HCT116 (cell line): ENCODE data around the gene ATXN1. TPM values are rescaled to one million over a fixed set of nuclear protein-coding genes. Genes with fewer than 3 reads are reported as not detected.
A peak's percentile ranks its signal among the peaks of the same experiment; 100 is the strongest.

Experiments used
- ATAC-seq: fragments of 200-7000 bp; cut with Tn5 transposase; 2 replicates; pipeline ENCODE4 v1.9.1; 2020; ENCODE audit warnings: mild to moderate bottlenecking, moderate library complexity
- BruUV-seq: library from RNA; stranded (reverse); fragments of 400-500 nt; replicated peaks from 2 replicates; lab custom pipeline; 2021; lab: Mats Ljungman, UMichigan
- CTCF ChIA-PET: fragments of 300-600 bp; sonication (Branson Sonifier 250); formaldehyde crosslinking; loops from one replicate; lab custom pipeline; 2021; ENCODE audit warnings: antibody characterized with exemption; lab: Charles Lee
- POLR2A ChIA-PET: fragments of 300-600, 350-600 bp; sonication (Branson Sonifier 250); formaldehyde crosslinking; loops from one replicate; lab custom pipeline; 2021; ENCODE audit warnings: antibody characterized with exemption; lab: Charles Lee
- RAD21 ChIA-PET, 2 experiments: fragments of 300-600 bp; sonication (Branson Sonifier 250); formaldehyde crosslinking; loops; one replicate each; lab custom pipeline; 2023; ENCODE audit warnings: low total read pairs in 2 of 2; ENCODE audit not compliant: uncharacterized antibody in 2 of 2, unreplicated experiment in 2 of 2, low non-redundant PET in 1 of 2; lab: Charles Lee
- DNase-seq: peaks from one replicate; pipeline ENCODE4 v3.0.0-alpha.2; 2010; ENCODE audit warnings: low read depth, low spot score
- H2AFZ ChIP-seq: fragments of 200-600 bp; shearing (Covaris generic), sonication (generic); 2 replicates; pipeline ENCODE4 v1.6.1; 2017; ENCODE audit warnings: low read depth, mixed run types, mixed read lengths, antibody characterized with exemption, low read length; ENCODE audit not compliant: poor library complexity, severe bottlenecking
- H3K27ac ChIP-seq: 2 replicates; pipeline ENCODE4 v1.5.1; 2012; ENCODE audit warnings: low read depth, low read length
- H3K27me3 ChIP-seq: fragments of 200-600 bp; sonication (generic); 2 replicates; pipeline ENCODE4 v1.6.1; 2016; ENCODE audit warnings: mixed run types, low read length, mixed read lengths; ENCODE audit not compliant: insufficient read depth
- H3K36me3 ChIP-seq, 2 experiments: fragments of 200-500 bp in 1 of 2; fragments of 200-600 bp in 1 of 2; sonication (Bioruptor generic) in 1 of 2; sonication (generic) in 1 of 2; 2 replicates each; pipeline versions ENCODE4 v1.5.1 to v1.6.1; 2014 to 2016; ENCODE audit warnings: low read length in 2 of 2, inconsistent platforms in 1 of 2, mixed read lengths in 1 of 2, mixed run types in 1 of 2; ENCODE audit not compliant: insufficient read depth in 2 of 2, control insufficient read depth in 1 of 2
- H3K4me1 ChIP-seq, 2 experiments: fragments of 200-600 bp in 1 of 2; sonication (generic) in 1 of 2; 2 replicates each; pipeline versions ENCODE4 v1.5.1 to v1.6.1; 2012 to 2017; ENCODE audit warnings: low read length in 2 of 2, inconsistent platforms in 1 of 2, mild to moderate bottlenecking in 1 of 2, mixed read lengths in 1 of 2, mixed run types in 1 of 2, moderate library complexity in 1 of 2; ENCODE audit not compliant: insufficient read depth in 2 of 2, control insufficient read depth in 1 of 2
- H3K4me2 ChIP-seq: fragments of 200-600 bp; sonication (generic); 2 replicates; pipeline ENCODE4 v1.6.1; 2017; ENCODE audit warnings: mixed run types, low read length, mixed read lengths
- H3K4me3 ChIP-seq, 2 experiments: fragments of 200-600 bp in 1 of 2; sonication (generic) in 1 of 2; replicated peaks in 1 of 2; 2 replicates each; pipeline ENCODE4 v1.5.1; 2011 to 2016; ENCODE audit warnings: low read length in 2 of 2, control low read depth in 1 of 2, low read depth in 1 of 2, mild to moderate bottlenecking in 1 of 2, mixed read lengths in 1 of 2, mixed run types in 1 of 2
- H3K79me2 ChIP-seq: fragments of 200-600 bp; sonication (generic); 2 replicates; pipeline ENCODE4 v1.6.1; 2017; ENCODE audit warnings: mild to moderate bottlenecking, mixed run types, low read length, moderate library complexity, mixed read lengths; ENCODE audit not compliant: insufficient read depth
- H3K9ac ChIP-seq: fragments of 200-600 bp; sonication (generic); 2 replicates; pipeline ENCODE4 v1.6.1; 2016; ENCODE audit warnings: low read length, mixed read lengths
- H3K9me2 ChIP-seq: fragments of 200-600 bp; sonication (generic), shearing (Covaris generic); 2 replicates; pipeline ENCODE4 v1.6.1; 2017; ENCODE audit warnings: mixed run types, mild to moderate bottlenecking, moderate library complexity; ENCODE audit not compliant: insufficient read depth
- H3K9me3 ChIP-seq, 2 experiments: fragments of 200-500 bp in 1 of 2; fragments of 200-600 bp in 1 of 2; sonication (Bioruptor generic) in 1 of 2; sonication (generic) in 1 of 2; 2 replicates each; pipeline ENCODE4 v1.6.1; 2014 to 2017; ENCODE audit warnings: low read length in 2 of 2, mixed read lengths in 2 of 2, inconsistent platforms in 1 of 2, low read depth in 1 of 2, mild to moderate bottlenecking in 1 of 2, mixed run types in 1 of 2, moderate library complexity in 1 of 2; ENCODE audit not compliant: control insufficient read depth in 1 of 2, insufficient read depth in 1 of 2
- H4K20me1 ChIP-seq: fragments of 200-600 bp; sonication (generic), shearing (Covaris generic); 2 replicates; pipeline ENCODE4 v1.6.1; 2017; ENCODE audit warnings: mixed run types, mild to moderate bottlenecking, moderate library complexity; ENCODE audit not compliant: insufficient read depth
- POLR2A ChIP-seq: IDR thresholded peaks from 2 replicates; pipeline ENCODE4 v1.7.0; 2011; ENCODE audit warnings: borderline replicate concordance; ENCODE audit not compliant: insufficient read depth, insufficient read length; ENCODE audit errors: extremely low read depth
- SIN3A ChIP-seq: IDR thresholded peaks from 2 replicates; pipeline ENCODE4 v1.6.1; 2012; ENCODE audit warnings: low read depth
- TCF7L2 ChIP-seq: IDR thresholded peaks from 2 replicates; pipeline ENCODE4 v1.7.0; 2011; ENCODE audit warnings: borderline replicate concordance, inconsistent platforms; ENCODE audit not compliant: insufficient read depth, insufficient read length; ENCODE audit errors: extremely low read depth
- ZNF274 ChIP-seq: fragments of 200-500 bp; sonication (Bioruptor generic); IDR thresholded peaks from 2 replicates; pipeline ENCODE4 v1.6.1; 2014; ENCODE audit warnings: mild to moderate bottlenecking, low read depth, low read length, inconsistent platforms
- intact Hi-C: fragments of 100-400 bp; cut with micrococcal nuclease; formaldehyde crosslinking; loops from 2 replicates; pipeline ENCODE4 v1.10.0; 2022
- total RNA-seq: library from RNA; stranded (reverse); gene quantifications from one replicate; pipeline ENCODE4 v1.2.1, GENCODE V29; 2021; ENCODE audit not compliant: unreplicated experiment

ATXN1 gene
- total RNA-seq, 1 experiment from 2014 or later: 21.0 TPM

DNA sequence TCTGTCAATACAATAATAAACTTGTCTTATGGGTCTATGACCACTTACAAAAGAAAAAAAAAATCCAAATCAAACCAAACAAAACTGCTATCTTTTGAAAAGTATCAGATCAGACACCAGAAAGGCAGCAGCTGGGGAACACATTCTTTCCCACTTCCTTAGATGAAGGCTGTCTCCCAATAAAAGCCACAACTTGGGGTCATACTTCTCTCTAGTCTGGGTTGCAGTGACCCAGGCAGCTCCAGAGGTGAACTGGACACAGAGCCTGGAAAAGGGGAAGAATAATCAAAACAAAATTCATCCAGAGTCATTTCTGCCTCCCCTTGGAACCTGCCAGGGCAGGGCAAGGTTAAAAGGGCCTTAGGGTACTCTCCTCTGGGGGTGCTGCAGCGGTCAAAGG is 19.1 kb downstream of the ATXN1 start:
- Histone ChIP-seq H3K4me1 (peaks cover 0 to 11% of the 10 kb centered on the region in 2 experiments; a peak in 2 of 4 replicates), H3K27ac (no peak overlapping the region), H3K9me2 (no peaks in the 10 kb centered on the region), H3K4me2 (no peak overlapping the region), H3K36me3 (no peaks in the 10 kb centered on the region), H2AFZ (no peak overlapping the region), H3K27me3 (no peaks in the 10 kb centered on the region), H3K9ac (no peak overlapping the region), H3K9me3 (no peaks in the 10 kb centered on the region), H4K20me1 (no peaks in the 10 kb centered on the region), H3K79me2 (no peaks in the 10 kb centered on the region; the same call in 1 of the 2 replicates), H3K4me3 (no peak overlapping the region)
- ChIA-PET POLR2A (no interaction called here), CTCF (no interaction called here), RAD21 (no interaction called here)
- no peak for DNase-seq
- BruUV-seq: no TSS peak
- TF ChIP-seq POLR2A (no peak), TCF7L2 (no peak), ZNF274 (no peak)
- intact Hi-C loops: no loop called here
- ATAC-seq: no peak

GRCh38 chr6:16741112-16742016 is 19.9 kb downstream of the ATXN1 start:
- ChIA-PET RAD21 (no interaction called here), CTCF (no interaction called here), POLR2A (no interaction called here)
- Histone ChIP-seq H3K9me3 (no peaks in the 10 kb centered on the region), H3K9ac (no peak overlapping the region), H3K79me2 (no peaks in the 10 kb centered on the region; the same call in 1 of the 2 replicates), H3K4me1 (peaks cover 0 to 11% of the 10 kb centered on the region in 2 experiments; a peak in 2 of 4 replicates), H3K4me3 (no peak overlapping the region), H4K20me1 (no peaks in the 10 kb centered on the region), H3K27ac (no peak overlapping the region), H3K4me2 (peak overlapping the region; percentile 2; the same call in 1 of the 2 replicates), H3K9me2 (no peaks in the 10 kb centered on the region), H3K27me3 (no peaks in the 10 kb centered on the region), H2AFZ (no peak overlapping the region), H3K36me3 (no peaks in the 10 kb centered on the region)
- peak; percentile 25; the same call in 1 of the 2 replicates for TF ChIP-seq SIN3A
- TF ChIP-seq TCF7L2: no peak
- ATAC-seq: peak; percentile 67; the same call in 1 of the 2 replicates
- BruUV-seq: no TSS peak
- intact Hi-C loops: no loop called here
- DNase-seq: no peak
